Thyroid gland (tissue), 4 donors: ENCODE measurements around the gene RRP1B. TPM values are rescaled to one million over a fixed set of nuclear protein-coding genes. Genes with fewer than 3 reads are reported as not detected.
"Not testable (repeated sequence)": the region's sequence is repeated elsewhere in the genome, so short reads cannot be mapped to it uniquely, and the experiment has no call there.

Experiments used
- DNase-seq, 2 donors: peaks; one replicate each; pipeline ENCODE4 v3.0.0-alpha.2; 2019
- H3K27ac ChIP-seq, 3 donors: fragments of 200-600 bp; sonication (generic); 1 replicate in 2 of 3; 2 replicates in 1 of 3; pipeline ENCODE4 v1.5.1; 2016 to 2019; ENCODE audit warnings: mild to moderate bottlenecking in 1 of 3, moderate library complexity in 1 of 3
- H3K27me3 ChIP-seq: fragments of 200-600 bp; sonication (generic); one replicate; pipeline ENCODE4 v1.5.1; 2019
- H3K36me3 ChIP-seq, 2 donors: fragments of 200-600 bp; sonication (generic); one replicate each; pipeline ENCODE4 v1.5.1; 2016 to 2019
- H3K4me1 ChIP-seq, 2 donors: fragments of 200-600 bp; sonication (generic); one replicate each; pipeline ENCODE4 v1.5.1; 2017 to 2019
- H3K4me3 ChIP-seq, 3 donors: fragments of 200-600 bp; sonication (generic); replicated peaks in 1 of 3; 1 replicate in 2 of 3; 2 replicates in 1 of 3; pipeline ENCODE4 v1.5.1; 2016; ENCODE audit warnings: mild to moderate bottlenecking in 1 of 3
- H3K9me3 ChIP-seq: fragments of 200-600 bp; sonication (generic); one replicate; pipeline ENCODE4 v1.5.1; 2017
- POLR2A ChIP-seq, 2 donors: fragments of 450-650 bp; IDR thresholded peaks; one replicate each; pipeline ENCODE4 v1.6.1; 2017; ENCODE audit warnings: antibody characterized with exemption in 2 of 2, mild to moderate bottlenecking in 2 of 2, moderate library complexity in 1 of 2
- WGBS, 2 donors: methylation state at CpG; one replicate each; pipeline ENCODE4 v1.1.5; 2017; 5-methylcytosine and 5-hydroxymethylcytosine counted together
- intact Hi-C: fragments of 100-400 bp; cut with DNase I; formaldehyde crosslinking; loops from one replicate; pipeline ENCODE4 v1.15.1; 2023
- total RNA-seq, 4 donors: library from RNA; depleted of rRNA; stranded (reverse); fragments of >200 nt; gene quantifications; one replicate each; pipeline ENCODE4 v1.2.3, GENCODE V29; 2016
- TF ChIP-seq, protein P1 (sequence below), 6 experiments: fragments of 200-600 bp in 3 of 6; fragments of 450-650 bp in 3 of 6; sonication (generic) in 3 of 6; IDR thresholded peaks; one replicate each; pipeline ENCODE4 v1.5.1; 2016 to 2019; ENCODE audit warnings: antibody characterized with exemption in 6 of 6, mild to moderate bottlenecking in 2 of 6, inconsistent platforms in 1 of 6, moderate library complexity in 1 of 6

RRP1B gene, protein sequence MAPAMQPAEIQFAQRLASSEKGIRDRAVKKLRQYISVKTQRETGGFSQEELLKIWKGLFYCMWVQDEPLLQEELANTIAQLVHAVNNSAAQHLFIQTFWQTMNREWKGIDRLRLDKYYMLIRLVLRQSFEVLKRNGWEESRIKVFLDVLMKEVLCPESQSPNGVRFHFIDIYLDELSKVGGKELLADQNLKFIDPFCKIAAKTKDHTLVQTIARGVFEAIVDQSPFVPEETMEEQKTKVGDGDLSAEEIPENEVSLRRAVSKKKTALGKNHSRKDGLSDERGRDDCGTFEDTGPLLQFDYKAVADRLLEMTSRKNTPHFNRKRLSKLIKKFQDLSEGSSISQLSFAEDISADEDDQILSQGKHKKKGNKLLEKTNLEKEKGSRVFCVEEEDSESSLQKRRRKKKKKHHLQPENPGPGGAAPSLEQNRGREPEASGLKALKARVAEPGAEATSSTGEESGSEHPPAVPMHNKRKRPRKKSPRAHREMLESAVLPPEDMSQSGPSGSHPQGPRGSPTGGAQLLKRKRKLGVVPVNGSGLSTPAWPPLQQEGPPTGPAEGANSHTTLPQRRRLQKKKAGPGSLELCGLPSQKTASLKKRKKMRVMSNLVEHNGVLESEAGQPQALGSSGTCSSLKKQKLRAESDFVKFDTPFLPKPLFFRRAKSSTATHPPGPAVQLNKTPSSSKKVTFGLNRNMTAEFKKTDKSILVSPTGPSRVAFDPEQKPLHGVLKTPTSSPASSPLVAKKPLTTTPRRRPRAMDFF
- 10 to 100 TPM; 19.7 to 22.8 (median 20.5) TPM for total RNA-seq

DNA sequence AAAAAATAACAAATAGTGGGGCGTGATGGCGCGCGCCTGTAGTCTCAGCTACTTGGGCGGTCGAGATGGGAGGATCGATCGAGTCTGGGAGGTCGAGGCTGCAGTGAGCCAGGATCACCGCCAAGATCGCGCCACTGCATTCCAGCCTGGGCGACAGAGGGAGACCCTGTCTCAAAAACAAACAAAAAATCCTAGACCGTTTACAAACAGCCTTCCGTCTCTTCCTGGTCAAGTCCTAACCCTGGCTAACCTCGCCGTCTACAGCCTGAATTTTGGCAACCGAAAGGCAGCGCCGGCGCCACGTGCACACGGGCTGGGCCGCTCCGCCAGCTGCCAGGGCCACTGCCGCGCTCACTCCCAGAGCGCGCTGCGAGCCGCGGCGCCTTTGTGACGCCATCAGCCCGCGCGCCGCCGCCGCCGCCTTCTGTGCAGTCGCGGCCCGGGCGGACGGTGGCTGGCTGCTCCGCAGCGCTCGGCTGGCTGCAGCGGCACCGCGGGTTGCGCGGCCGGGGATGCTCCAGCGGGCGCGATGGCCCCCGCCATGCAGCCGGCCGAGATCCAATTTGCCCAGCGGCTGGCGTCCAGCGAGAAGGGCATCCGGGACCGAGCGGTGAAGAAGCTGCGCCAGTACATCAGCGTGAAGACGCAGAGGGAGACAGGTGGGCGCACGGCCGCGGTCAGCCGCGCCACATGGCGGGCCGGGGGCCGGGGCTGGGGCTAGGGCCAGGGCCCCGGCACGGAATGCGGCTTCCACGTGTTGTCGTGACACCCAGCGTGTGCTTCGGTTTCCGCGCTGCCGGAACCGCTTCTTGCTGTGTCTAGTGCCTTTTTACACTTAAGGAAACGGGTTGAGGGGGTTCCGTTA, at the start of gene RRP1B, which contains the start of gene HSF2BP:
TSS of gene RRP1B (plus strand) at position 425 of the 865 bp plus-strand sequence. CDS start at position 530, 105 bp downstream.
TSS of gene HSF2BP (minus strand) at position 353 of the 865 bp plus-strand sequence. CDS start 1,392 bp downstream, outside the sequence.
- Histone ChIP-seq H3K9me3 (no peaks in the 10 kb centered on the region), H3K4me1 (peaks cover 12 to 18% of the 10 kb centered on the region in 2 donors), H3K4me3 (peak within 1 kb of the TSS; percentile 73 to 85 (median 81)), H3K27ac (peak within 1 kb of the TSS; percentile 35 to 77 (median 75)), H3K36me3 (peaks cover 0 to 5% of the 10 kb centered on the region in 2 donors), H3K27me3 (no peaks in the 10 kb centered on the region)
- 14% methylated on average over 21 to 30 of the region's 92 CpGs for WGBS, 2 donors
- peak; percentile 79 to 80 for DNase-seq
- intact Hi-C loops, result no loop called here
- TF ChIP-seq, protein P1, sequence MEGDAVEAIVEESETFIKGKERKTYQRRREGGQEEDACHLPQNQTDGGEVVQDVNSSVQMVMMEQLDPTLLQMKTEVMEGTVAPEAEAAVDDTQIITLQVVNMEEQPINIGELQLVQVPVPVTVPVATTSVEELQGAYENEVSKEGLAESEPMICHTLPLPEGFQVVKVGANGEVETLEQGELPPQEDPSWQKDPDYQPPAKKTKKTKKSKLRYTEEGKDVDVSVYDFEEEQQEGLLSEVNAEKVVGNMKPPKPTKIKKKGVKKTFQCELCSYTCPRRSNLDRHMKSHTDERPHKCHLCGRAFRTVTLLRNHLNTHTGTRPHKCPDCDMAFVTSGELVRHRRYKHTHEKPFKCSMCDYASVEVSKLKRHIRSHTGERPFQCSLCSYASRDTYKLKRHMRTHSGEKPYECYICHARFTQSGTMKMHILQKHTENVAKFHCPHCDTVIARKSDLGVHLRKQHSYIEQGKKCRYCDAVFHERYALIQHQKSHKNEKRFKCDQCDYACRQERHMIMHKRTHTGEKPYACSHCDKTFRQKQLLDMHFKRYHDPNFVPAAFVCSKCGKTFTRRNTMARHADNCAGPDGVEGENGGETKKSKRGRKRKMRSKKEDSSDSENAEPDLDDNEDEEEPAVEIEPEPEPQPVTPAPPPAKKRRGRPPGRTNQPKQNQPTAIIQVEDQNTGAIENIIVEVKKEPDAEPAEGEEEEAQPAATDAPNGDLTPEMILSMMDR (IDR thresholded peaks at IDR 0.05), result peak in 3 of 6 experiments; percentile 18 to 35 (median 29)
- TF ChIP-seq POLR2A (IDR thresholded peaks at IDR 0.05), result peak; percentile 41 to 79

DNA sequence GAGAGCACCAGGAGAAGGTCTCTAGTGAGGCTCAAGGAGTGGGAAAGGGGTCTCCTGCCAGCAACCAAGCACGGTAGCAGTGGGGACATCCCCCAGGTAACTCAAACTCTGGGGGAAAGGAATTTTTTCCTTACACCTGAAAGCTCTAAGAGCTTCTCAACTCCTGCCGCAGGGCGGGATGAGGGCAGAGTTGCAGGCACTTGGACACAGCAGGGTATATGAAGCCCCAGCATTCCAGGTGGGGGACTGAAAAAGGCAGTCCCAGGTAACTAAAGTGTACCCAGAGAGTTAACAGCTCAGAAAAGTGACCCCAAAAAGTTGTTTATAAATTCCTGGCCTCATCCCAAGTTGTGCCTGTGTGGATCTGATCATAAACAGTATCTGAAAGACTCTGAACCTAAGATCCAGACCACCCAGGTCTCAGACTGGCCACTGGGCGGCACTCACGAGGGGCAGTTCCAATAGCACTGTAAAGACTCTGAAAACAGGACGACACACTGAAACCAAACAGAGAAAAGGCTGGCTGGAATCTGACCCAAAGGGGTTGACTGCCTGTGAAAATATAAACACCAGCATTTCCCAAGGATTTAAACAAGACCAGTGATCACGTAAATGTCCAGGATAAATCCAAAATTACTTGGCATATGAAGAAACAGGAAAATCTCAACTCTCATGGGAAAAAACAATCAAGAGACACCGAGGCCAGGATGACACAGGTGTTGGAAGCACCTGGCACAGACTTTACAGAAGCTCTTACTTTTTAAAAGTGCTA, 47.6 kb upstream of the RRP1B start:
- 31 to 32% methylated on average over 8 of the region's 8 CpGs for WGBS, 2 donors
- Histone ChIP-seq H3K4me1 (peaks cover 10 to 30% of the 10 kb centered on the region in 2 donors), H3K9me3 (no peaks in the 10 kb centered on the region), H3K27me3 (no peaks in the 10 kb centered on the region), H3K36me3 (no peaks in the 10 kb centered on the region), H3K4me3 (no peak overlapping the region), H3K27ac (peak overlapping the region in 2 of 3 donors; percentile 8 to 28)
- DNase-seq, result peak; percentile 69 to 79
- TF ChIP-seq, protein P1 (IDR thresholded peaks at IDR 0.05), result peak; percentile 48 to 84 (median 67)
- no peak for TF ChIP-seq POLR2A (IDR thresholded peaks at IDR 0.05)
- intact Hi-C loops, result no loop called here

DNA sequence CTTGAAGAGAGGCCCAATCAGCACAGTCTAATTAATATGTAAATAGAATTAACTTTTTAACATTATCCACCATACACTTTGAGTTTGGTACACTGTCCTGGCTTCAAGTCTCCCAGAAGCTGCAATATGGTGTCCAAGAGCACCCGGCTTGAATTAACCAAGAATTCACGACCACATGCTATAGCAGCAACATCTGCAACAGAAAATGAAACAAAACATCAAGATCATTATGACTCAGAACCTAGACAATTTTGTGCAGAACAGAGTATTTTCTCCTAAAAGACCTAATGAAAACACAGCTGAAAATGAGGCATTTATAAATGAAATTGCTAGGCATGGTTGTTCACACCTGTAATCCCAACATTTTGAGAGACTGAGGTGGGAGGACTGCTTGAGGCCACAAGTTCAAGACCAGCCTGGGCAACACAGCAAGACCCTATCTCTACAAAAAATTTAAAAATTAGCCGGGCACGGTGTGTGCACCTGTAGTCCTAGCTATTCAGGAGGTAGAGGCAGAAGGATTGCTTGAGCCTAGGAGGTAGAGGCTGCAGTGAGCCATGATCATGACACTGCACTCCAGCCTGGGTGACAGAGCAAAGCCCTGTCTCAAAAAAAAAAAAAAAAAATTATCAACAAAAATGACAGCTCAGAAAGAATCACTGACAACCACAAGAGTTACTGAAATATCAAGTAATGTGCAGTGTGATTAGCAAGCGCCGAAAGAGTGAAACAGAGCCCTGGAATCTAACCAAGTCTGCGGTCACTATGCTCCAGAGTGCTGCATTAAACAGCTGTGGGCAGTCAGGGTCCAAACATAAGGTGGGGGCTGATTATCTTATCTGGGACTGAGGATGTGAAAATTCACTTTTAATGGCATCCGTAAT, 45.4 kb upstream of the RRP1B start:
- Histone ChIP-seq H3K4me1 (peaks cover 10 to 26% of the 10 kb centered on the region in 2 donors), H3K27ac (no peak overlapping the region), H3K27me3 (no peaks in the 10 kb centered on the region), H3K4me3 (no peak overlapping the region), H3K9me3 (no peaks in the 10 kb centered on the region), H3K36me3 (no peaks in the 10 kb centered on the region)
- 93 to 94% methylated on average over 8 of the region's 8 CpGs for WGBS, 2 donors
- intact Hi-C loops, result no loop called here
- TF ChIP-seq, protein P1 (IDR thresholded peaks at IDR 0.05), result no peak
- TF ChIP-seq POLR2A (IDR thresholded peaks at IDR 0.05), result no peak
- DNase-seq, result no peak

DNA sequence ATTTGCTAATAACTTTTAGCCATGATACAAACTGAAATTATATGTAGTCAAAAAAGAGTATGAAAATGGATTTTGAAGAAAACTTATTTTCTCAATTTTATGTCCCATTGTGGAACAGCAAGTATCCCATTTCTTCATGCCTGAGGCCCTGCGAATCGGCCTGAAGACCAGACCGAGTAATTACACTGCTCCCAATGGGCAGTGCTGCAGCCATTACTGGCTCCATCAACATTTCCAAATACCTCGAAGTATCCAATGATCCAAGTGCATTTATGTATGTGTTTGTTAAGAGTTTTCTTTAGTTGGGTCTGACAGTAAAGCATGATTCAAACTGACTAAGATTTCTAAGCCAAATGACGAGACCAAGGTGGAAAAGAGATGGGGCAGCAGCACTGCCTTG, 44.5 kb upstream of the RRP1B start:
- intact Hi-C loops, result no loop called here
- TF ChIP-seq POLR2A (IDR thresholded peaks at IDR 0.05), result no peak
- TF ChIP-seq, protein P1 (IDR thresholded peaks at IDR 0.05), result no peak
- DNase-seq, result no peak
- H3K4me3 ChIP-seq, result no peak overlapping the region
- no peaks in the 10 kb centered on the region for H3K27me3 ChIP-seq
- peaks cover 5 to 17% of the 10 kb centered on the region in 2 donors for H3K4me1 ChIP-seq
- no peaks in the 10 kb centered on the region for H3K36me3 ChIP-seq
- no peaks in the 10 kb centered on the region for H3K9me3 ChIP-seq
- H3K27ac ChIP-seq, result no peak overlapping the region
- 88 to 94% methylated on average over 5 of the region's 5 CpGs for WGBS, 2 donors

DNA sequence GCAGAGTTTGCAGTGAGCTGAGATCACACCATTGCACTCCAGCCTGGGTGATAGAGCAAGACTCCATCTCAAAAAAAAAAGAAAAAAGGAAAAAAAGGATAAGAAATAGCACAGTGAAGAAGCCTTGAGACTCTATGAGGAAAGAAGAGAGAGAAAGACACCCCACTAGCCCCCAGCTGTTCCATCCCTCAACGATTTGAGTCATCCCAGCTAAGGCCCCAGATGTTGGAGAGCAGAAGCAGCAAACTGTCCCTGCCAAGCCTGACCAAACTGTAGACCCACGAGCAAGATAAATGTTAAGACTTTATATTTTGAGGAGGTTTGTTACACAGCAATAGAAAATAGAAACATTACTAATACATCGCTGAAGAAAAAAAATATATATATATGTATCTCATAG, 42.5 kb upstream of the RRP1B start:
- H3K27me3 ChIP-seq, DNase-seq, H3K4me3 ChIP-seq, H3K9me3 ChIP-seq, intact Hi-C loops, H3K27ac ChIP-seq, H3K36me3 ChIP-seq, H3K4me1 ChIP-seq: not testable (repeated sequence)
- WGBS, 2 donors, result 81 to 90% methylated on average over 3 of the region's 3 CpGs
